RWPE1 (cell line): ENCODE data around the gene RASSF3.

ENCODE experiments used
- CTCF ChIA-PET: fragments of 350-600 bp; sonication (Branson Sonifier 250); formaldehyde crosslinking; extraction: SDS; loops from one replicate; lab custom pipeline; 2021; lab: Yijun Ruan, JAX
- POLR2A ChIA-PET: fragments of 400-600 bp; formaldehyde crosslinking; extraction: SDS; loops from one replicate; lab custom pipeline; 2020; ENCODE audit warnings: antibody characterized with exemption; ENCODE audit not compliant: low non-redundant PET; lab: Yijun Ruan, JAX
- DNase-seq: peaks from one replicate; pipeline ENCODE4 v3.0.0; 2012; ENCODE audit warnings: low spot score
- H3K27ac ChIP-seq: fragments of 450-650 bp; 2 replicates; pipeline ENCODE4 v1.5.1; 2017
- TF ChIP-seq, protein P1 (sequence below): fragments of 450-650 bp; conservative IDR thresholded peaks from 2 replicates; pipeline ENCODE4 v1.5.1; 2017; ENCODE audit warnings: low read depth, mild to moderate bottlenecking

Gene RASSF3

DNA sequence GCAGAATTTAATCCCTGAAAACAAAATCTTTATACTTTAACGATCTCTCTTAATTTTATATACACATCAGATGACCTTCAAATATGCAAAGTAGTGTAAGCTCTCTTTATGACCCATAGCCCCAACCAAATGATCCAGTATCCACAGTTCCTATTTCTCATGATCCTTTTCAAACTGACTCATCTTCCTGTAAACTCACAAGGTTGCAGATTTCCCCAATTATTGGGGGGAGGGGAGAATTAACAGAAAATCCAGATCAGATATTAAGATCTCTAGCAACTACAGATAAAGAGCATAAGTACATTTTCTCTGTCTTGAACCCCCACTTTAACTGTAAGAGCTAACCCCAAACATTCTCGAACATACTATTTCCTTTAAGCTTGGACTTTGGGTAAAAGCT, 136.4 kb downstream of the RASSF3 start:
- TF ChIP-seq, protein P1, sequence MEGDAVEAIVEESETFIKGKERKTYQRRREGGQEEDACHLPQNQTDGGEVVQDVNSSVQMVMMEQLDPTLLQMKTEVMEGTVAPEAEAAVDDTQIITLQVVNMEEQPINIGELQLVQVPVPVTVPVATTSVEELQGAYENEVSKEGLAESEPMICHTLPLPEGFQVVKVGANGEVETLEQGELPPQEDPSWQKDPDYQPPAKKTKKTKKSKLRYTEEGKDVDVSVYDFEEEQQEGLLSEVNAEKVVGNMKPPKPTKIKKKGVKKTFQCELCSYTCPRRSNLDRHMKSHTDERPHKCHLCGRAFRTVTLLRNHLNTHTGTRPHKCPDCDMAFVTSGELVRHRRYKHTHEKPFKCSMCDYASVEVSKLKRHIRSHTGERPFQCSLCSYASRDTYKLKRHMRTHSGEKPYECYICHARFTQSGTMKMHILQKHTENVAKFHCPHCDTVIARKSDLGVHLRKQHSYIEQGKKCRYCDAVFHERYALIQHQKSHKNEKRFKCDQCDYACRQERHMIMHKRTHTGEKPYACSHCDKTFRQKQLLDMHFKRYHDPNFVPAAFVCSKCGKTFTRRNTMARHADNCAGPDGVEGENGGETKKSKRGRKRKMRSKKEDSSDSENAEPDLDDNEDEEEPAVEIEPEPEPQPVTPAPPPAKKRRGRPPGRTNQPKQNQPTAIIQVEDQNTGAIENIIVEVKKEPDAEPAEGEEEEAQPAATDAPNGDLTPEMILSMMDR, result no peak
- CTCF ChIA-PET, result interaction anchor here (0.5 kb wide), 1 partner anchor 19 kb away, joined by 3 read pairs; no protein-coding TSS in a partner anchor
- H3K27ac ChIP-seq, result no peak overlapping the region
- no peak for DNase-seq
- POLR2A ChIA-PET, result no interaction called here
